IPS DF 6.9 (cell line): ENCODE results near the gene ZBTB26.
"Not testable (repeated sequence)": the region's sequence is repeated elsewhere in the genome, so short reads cannot be mapped to it uniquely, and the experiment has no call there.

Experiments used
- DNase-seq: peaks from one replicate; pipeline ENCODE4 v3.0.0-alpha.2; 2013; ENCODE audit warnings: low read depth, low spot score
- H3K27ac ChIP-seq: one replicate; pipeline ENCODE4 v1.5.1; 2013; ENCODE audit warnings: low read length, control low read depth
- H3K27me3 ChIP-seq: 2 replicates; pipeline ENCODE4 v1.6.1; 2013; ENCODE audit warnings: mild to moderate bottlenecking, low read length; ENCODE audit not compliant: control insufficient read depth, insufficient read depth
- H3K36me3 ChIP-seq: 2 replicates; pipeline ENCODE4 v1.6.1; 2013; ENCODE audit warnings: low read length; ENCODE audit not compliant: control insufficient read depth, insufficient read depth
- H3K4me1 ChIP-seq: 2 replicates; pipeline ENCODE4 v1.6.1; 2013; ENCODE audit warnings: low read length; ENCODE audit not compliant: control insufficient read depth, insufficient read depth
- H3K4me3 ChIP-seq: 2 replicates; pipeline ENCODE4 v1.5.1; 2013; ENCODE audit warnings: mild to moderate bottlenecking, low read length
- H3K9me3 ChIP-seq: 2 replicates; pipeline ENCODE4 v1.6.1; 2013; ENCODE audit warnings: low read length, inconsistent platforms; ENCODE audit not compliant: control insufficient read depth, insufficient read depth
- whole genome bisulfite sequencing: extraction: QIAGEN DNeasy Blood & Tissue Kit; methylation state at CpG from one replicate; pipeline ENCODE4 v1.1.7; 2013; ENCODE audit warnings: mixed read lengths, missing lambda C conversion rate; ENCODE audit not compliant: insufficient read length, insufficient coverage; 5-methylcytosine and 5-hydroxymethylcytosine counted together

The ZBTB26 gene

DNA sequence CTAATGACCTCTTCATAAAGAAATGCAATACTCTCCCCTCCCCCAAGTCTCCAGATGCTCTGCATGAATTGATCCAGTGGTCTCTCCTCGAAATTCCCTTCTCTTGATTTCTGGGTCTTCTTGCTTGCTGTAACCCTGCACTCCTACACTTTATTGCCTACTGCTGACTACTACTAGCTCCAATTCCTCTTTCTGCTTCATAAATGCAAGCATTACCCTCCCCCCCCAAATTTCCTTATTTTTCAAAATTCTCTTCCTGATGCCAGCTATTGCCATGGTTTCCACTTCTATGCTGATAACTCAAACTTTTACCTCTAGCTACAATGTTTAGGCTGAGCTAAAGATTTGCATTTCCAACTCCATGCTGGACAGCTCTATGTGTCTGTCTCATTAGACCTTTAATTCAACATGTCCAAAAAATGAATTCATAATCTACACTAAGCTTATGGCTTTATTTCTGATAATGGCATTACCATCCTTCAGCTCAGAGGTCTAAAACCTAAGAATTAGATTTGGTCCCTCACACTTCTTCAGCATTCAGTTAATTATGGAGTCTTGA is 1.4 kb downstream of the ZBTB26 start:
- no peaks in the 10 kb centered on the region for H3K36me3 ChIP-seq

DNA sequence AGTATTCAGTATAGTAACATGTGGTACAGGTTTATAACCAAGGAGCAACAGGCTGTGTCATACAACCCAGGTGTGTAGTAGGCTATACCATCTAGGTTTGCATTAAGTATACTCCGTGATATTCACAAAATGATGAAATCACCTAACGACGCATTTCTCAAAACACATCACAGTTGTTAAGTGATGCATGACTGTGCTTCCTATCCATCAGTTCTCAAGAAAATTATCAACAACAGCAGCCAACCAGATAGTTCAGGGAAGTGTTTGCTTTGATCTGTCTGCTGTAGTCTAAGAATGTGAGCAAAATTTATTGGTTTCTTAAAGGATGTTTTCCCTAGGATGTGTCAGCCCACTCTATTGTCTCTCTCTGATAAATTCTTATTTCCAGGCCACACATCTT is 7.4 kb downstream of the ZBTB26 start:
- Histone ChIP-seq H3K4me3 (no peak overlapping the region), H3K9me3 (no peaks in the 10 kb centered on the region), H3K4me1 (peaks cover 1% of the 10 kb centered on the region; the same call in 1 of the 2 replicates), H3K27me3 (no peaks in the 10 kb centered on the region), H3K36me3 (no peaks in the 10 kb centered on the region; the same call in 1 of the 2 replicates), H3K27ac (no peak overlapping the region)
- WGBS, result no CpG with 5 or more reads among the region's 3 CpGs
- DNase-seq, result no peak

More for the DNA sequence above, 1.4 kb downstream of the ZBTB26 start:
- no peaks in the 10 kb centered on the region for H3K9me3 ChIP-seq
- WGBS, result no CpG with 5 or more reads among the region's 1 CpG
- no peak overlapping the region for H3K27ac ChIP-seq
- H3K4me1 ChIP-seq, result no peaks in the 10 kb centered on the region
- H3K4me3 ChIP-seq, result no peak overlapping the region
- no peaks in the 10 kb centered on the region for H3K27me3 ChIP-seq
- no peak for DNase-seq

DNA sequence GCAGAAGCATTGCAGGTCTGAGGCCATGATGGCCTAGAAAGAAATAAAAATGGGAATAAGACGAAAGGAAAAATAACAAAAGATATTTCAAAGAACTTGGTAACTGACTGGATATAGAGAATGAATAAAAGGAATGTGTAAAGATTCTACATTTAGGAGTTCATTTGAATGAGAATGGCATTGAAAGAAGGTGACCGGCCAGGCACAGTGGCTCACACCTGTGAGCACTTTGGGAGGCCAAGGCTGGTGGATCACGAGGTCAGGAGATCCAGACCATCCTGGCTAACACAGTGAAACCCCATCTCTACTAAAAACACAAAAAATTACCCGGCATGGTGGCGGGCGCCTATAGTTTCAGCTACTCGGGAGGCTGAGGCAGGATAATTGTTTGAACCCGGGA is 8.6 kb downstream of the ZBTB26 start:
- H3K4me3 ChIP-seq, result no peak overlapping the region
- H3K27ac ChIP-seq, result no peak overlapping the region
- H3K27me3 ChIP-seq, result no peaks in the 10 kb centered on the region

DNA sequence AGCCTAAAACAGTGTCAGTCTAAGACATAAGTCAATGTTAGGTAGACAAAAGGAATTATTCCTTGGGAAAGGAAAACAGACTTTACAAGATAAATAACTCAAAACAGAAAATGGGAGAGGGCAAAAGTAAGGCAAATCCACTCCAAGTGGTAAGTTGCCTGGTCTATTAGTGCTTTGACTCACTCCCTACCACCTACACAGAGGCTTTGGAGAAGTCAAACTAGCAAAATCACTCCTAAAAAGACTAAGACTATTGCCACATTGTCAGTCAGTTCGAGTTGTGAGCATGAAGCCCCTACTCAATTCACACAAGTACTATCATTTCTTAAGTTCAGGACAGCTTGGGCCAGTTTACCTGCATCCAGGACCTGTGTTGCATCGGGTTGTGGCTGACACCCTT is 13.0 kb downstream of the ZBTB26 start:
- WGBS, result no CpG with 5 or more reads among the region's 2 CpGs
- no peaks in the 10 kb centered on the region; the same call in 1 of the 2 replicates for H3K36me3 ChIP-seq

More for the DNA sequence above, 8.6 kb downstream of the ZBTB26 start:
- Histone ChIP-seq H3K4me1 (peaks cover 1% of the 10 kb centered on the region; the same call in 1 of the 2 replicates), H3K9me3 (no peaks in the 10 kb centered on the region), H3K36me3 (no peaks in the 10 kb centered on the region; the same call in 1 of the 2 replicates)
- DNase-seq, result no peak
- 100% methylated on average over 1 of the region's 8 CpGs for WGBS

DNA sequence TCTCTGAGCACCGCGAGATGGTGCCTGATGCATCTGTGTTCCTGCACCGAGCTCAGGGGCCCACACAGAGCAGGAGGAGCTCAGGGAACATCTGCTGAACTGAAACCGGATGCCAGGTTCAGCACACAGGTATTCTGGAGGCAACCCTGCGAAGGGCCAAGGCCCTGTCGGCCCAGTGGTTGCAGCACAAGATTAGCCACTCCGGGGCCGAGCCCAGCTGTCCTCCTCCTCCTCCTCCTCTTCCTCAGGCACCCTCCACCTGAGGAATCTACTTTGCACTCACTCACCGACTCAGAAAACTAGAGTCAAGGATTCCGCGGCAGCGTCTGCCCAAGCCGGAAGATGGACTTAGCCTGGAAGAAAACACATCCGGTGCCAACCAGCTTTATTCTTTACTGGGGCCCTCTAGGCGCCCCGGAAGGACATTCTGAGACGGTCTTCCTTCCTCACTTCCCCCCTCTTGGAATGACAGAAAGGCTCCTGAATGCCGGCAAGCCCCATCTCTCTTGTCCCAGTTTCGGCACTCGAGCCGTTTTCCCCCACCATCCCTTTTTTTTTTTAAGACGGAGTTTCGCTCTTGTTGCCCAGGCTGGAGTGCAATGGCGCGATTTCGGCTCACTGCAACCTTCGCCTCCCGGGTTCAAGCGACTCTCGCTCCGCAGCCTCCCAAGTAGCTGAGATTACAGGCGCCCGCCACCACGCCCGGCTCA is 18.2 kb downstream of the ZBTB26 start, which contains the start of gene ZBTB6:
ZBTB6 (minus strand) TSS at position 360 of the 710 bp plus-strand sequence. CDS start 1,251 bp downstream, outside the sequence.
- Histone ChIP-seq H3K36me3 (peaks cover 3% of the 10 kb centered on the region; the same call in 1 of the 2 replicates), H3K27me3 (no peaks in the 10 kb centered on the region), H3K4me1 (peaks cover 2% of the 10 kb centered on the region; the same call in 1 of the 2 replicates), H3K4me3 (peak within 1 kb of the TSS; percentile 90), H3K9me3 (no peaks in the 10 kb centered on the region), H3K27ac (no peak within 1 kb of the TSS)
- DNase-seq, result peak; percentile 60
- no CpG with 5 or more reads among the region's 35 CpGs for WGBS

More for the DNA sequence above, 13.0 kb downstream of the ZBTB26 start:
- Histone ChIP-seq H3K9me3 (no peaks in the 10 kb centered on the region), H3K27ac (no peak overlapping the region), H3K4me3 (no peak overlapping the region), H3K4me1 (peaks cover 1% of the 10 kb centered on the region; the same call in 1 of the 2 replicates), H3K27me3 (no peaks in the 10 kb centered on the region)
- no peak for DNase-seq

DNA sequence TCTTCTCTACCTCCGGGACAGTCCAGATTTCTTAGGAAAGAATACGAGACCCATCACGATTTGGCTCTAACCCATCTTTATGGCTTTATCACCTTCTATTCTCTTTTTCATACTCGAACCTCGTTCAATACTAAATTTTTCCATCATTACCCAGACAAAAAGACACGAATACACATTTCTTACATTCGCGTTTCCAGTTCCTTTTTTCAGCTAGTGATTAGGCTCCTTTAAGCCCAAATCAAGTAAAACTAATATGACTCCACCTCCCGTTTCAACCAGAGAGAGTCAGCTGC is 18.7 kb downstream of the ZBTB26 start:
- no peak for DNase-seq
- peaks cover 2% of the 10 kb centered on the region; the same call in 1 of the 2 replicates for H3K4me1 ChIP-seq
- WGBS, result 100% methylated on average over 2 of the region's 9 CpGs
- H3K36me3 ChIP-seq, result peaks cover 3% of the 10 kb centered on the region; the same call in 1 of the 2 replicates
- no peaks in the 10 kb centered on the region for H3K27me3 ChIP-seq
- peak overlapping the region; percentile 90 for H3K4me3 ChIP-seq
- H3K9me3 ChIP-seq, result no peaks in the 10 kb centered on the region
- H3K27ac ChIP-seq, result no peak overlapping the region

DNA sequence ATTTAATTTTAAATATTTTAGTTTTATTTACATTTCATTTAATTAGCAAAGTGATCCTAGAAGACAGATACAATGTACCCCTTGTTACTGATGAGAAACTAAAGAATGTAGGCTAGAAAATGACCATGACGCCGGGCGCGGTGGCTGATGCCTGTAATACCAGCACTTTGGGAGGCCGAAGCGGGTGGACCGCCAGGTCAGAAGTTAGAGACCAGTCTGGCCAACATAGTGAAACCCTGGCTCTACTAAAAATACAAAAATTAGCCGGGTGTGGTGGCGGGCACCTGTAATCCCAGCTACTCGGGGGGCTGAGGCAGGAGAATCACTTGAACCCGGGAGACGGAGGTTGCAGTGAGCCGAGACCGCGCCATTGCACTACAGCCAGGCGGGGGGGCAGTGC is 25.2 kb downstream of the ZBTB26 start:
- H3K27me3 ChIP-seq, H3K36me3 ChIP-seq, H3K27ac ChIP-seq, H3K4me3 ChIP-seq, H3K9me3 ChIP-seq, H3K4me1 ChIP-seq, DNase-seq: not testable (repeated sequence)
- no CpG with 5 or more reads among the region's 16 CpGs for WGBS

DNA sequence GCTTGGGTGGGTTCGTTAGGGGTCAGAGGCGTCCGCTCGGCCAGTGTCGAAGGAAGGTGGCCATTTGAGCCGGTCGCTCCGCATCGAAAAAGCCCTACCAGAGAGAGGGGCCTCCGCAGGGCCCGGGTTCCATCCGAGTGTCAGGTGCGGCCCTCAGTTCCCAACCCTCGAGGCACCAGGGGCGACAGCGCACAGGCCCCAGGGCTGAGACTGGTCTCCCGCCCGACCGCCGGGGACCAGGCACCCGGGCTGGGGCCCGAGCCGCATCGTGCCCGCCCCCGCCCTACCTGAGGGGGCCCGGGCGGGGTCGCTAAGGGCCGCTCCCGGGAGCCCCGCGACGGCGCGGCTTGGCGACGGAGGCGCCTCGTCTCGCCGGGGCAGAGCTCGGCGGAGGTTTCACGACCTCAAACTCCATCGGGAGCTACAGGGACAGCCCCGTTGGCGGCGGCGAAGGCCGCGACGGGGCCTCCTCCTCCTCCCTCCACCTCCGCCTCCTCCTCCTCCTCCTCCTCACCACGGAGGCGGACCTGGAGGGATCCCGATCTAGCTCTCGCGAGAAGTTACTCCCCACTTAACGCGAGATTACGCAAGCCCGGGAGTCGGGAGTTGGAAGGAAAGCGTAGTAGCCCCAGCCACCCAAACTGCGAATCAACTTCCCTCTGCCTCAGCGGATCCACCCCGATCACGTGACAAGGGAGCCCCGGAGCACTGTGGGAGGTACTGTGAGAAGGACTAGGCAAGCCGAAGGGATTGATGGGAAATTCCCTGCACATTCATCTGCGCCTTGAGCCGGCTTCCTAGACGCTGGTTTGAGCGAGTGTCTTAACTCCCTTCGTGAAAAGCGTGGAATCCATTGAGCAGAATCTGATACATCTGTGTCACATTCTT is 26.2 kb downstream of the ZBTB26 start, which contains the start of gene RC3H2:
RC3H2 (minus strand) TSS at position 537 of the 888 bp plus-strand sequence. CDS start 7,850 bp downstream, outside the sequence.
- H3K4me1 ChIP-seq, result no peaks in the 10 kb centered on the region

DNA sequence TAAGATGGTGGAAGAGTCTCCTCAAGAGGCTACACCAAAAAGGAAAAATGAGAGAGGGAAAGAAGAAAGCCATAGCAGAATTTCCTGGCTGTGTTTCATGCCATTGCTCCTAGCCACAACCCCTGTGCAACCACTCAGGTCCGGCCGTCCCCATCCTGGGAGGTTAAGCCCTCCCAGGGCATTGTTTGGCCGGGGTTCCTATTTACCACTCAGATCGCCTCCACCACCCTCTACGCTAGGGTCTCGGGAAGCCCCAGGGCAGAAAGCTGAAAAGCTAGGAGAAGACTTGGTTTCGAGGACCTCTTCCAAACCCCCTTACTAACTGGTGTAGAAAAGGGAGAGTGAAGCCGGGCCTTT is 26.9 kb downstream of the ZBTB26 start:
- no peak for DNase-seq
- H3K4me3 ChIP-seq, result peak overlapping the region; percentile 73
- H3K27me3 ChIP-seq, result no peaks in the 10 kb centered on the region
- no peak overlapping the region for H3K27ac ChIP-seq
- no peaks in the 10 kb centered on the region for H3K36me3 ChIP-seq
- H3K4me1 ChIP-seq, result no peaks in the 10 kb centered on the region
- H3K9me3 ChIP-seq, result no peaks in the 10 kb centered on the region
- WGBS, result no CpG with 5 or more reads among the region's 8 CpGs

More for the DNA sequence above, 26.2 kb downstream of the ZBTB26 start, which contains the start of gene RC3H2:
- Histone ChIP-seq H3K27ac (no peak within 1 kb of the TSS), H3K36me3 (no peaks in the 10 kb centered on the region; the same call in 1 of the 2 replicates), H3K4me3 (peak within 1 kb of the TSS; percentile 73), H3K9me3 (no peaks in the 10 kb centered on the region), H3K27me3 (no peaks in the 10 kb centered on the region)
- no CpG with 5 or more reads among the region's 77 CpGs for WGBS
- DNase-seq, result peak; percentile 100

DNA sequence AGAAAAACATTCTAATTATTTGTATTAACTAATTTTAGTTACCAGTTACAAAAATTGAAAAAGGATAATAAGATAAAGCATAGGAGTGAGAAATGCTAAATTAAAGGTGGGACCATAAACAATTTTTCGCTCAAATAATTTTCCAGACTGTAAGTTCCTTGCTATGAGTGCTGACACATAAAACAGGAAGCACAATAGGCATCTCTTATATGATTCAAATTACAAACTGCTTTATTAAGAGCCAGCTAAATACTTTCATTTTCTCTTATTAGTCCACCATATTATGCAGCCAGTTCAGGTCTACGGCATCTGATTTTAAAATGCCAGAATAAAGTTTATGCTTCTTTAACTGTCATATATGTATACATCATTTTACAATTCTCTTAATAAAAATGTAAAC is 30.5 kb downstream of the ZBTB26 start:
- Histone ChIP-seq H3K4me3 (no peak overlapping the region), H3K36me3 (no peaks in the 10 kb centered on the region), H3K9me3 (no peaks in the 10 kb centered on the region), H3K4me1 (no peaks in the 10 kb centered on the region), H3K27ac (no peak overlapping the region), H3K27me3 (no peaks in the 10 kb centered on the region)
- no CpG with 5 or more reads among the region's 2 CpGs for WGBS
- no peak for DNase-seq
